Umbilical cord (tissue), 2 donors: ENCODE data around the gene DNAH2. TPM values are rescaled to one million over a fixed set of nuclear protein-coding genes. Genes with fewer than 3 reads are reported as not detected.
A peak's percentile ranks its signal among the peaks of the same experiment; 100 is the strongest.

ENCODE experiments used
- DNase-seq: peaks from one replicate; pipeline ENCODE4 v3.0.0-alpha.2; 2015; ENCODE audit warnings: low spot score
- total RNA-seq: library from RNA; depleted of rRNA; stranded (reverse); fragments of >200 nt; gene quantifications from one replicate; pipeline ENCODE4 v1.2.3, GENCODE V29; 2014; ENCODE audit warnings: low replicate concordance; ENCODE audit not compliant: insufficient read depth

DNAH2 gene
- not detected for total RNA-seq

GRCh38 chr17:7716901-7717755 is at the start of gene DNAH2:
TSS of gene DNAH2 (plus strand) at chr17:7717744. CDS start at chr17:7719735, 1,991 bp downstream.
- DNase-seq, result peak; percentile 96

GRCh38 chr17:7668482-7668881 is 49.1 kb upstream of the DNAH2 start:
- DNase-seq, result no peak

- DNase-seq, result no peak
Measured at GRCh38 chr17:7673239-7673638, 44.3 kb upstream of the DNAH2 start.

DNA sequence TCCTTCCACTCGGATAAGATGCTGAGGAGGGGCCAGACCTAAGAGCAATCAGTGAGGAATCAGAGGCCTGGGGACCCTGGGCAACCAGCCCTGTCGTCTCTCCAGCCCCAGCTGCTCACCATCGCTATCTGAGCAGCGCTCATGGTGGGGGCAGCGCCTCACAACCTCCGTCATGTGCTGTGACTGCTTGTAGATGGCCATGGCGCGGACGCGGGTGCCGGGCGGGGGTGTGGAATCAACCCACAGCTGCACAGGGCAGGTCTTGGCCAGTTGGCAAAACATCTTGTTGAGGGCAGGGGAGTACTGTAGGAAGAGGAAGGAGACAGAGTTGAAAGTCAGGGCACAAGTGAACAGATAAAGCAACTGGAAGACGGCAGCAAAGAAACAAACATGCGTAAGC is 42.6 kb upstream of the DNAH2 start:
- DNase-seq, result no peak

- no peak for DNase-seq
Measured at GRCh38 chr17:7676533-7676932, 41.0 kb upstream of the DNAH2 start.

DNA sequence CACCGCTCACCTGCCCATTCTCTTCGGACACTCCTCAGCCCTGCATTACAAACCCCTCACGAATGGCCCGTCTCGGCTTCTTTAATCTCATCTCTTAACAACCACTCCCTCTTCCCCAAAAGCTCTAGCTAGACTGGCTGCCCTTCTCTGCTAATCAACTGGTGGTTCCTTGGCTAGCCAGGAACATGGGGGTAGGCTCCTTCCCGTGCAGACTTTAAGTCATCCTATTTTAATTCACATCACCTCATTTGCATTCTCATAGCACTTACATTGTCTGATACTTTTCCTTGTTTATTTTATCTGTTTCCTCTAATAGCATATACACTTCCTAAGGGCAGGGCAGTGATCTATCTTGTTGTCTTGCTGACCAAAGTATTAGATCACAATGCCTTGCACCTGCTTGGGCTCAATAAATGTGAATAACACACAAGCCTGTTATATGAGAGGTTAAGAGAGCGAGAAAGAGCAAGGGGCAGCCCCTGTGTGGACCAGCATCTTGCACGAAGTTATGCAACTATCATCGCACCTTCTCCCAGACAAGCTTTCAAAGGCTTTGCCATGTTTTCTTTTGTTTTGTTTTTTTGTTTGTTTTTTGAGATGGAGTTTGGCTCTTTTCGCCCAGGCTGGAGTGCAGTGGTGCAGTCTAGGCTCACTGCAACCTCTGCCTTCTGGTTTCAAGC is 40.0 kb upstream of the DNAH2 start:
- DNase-seq, result no peak

DNA sequence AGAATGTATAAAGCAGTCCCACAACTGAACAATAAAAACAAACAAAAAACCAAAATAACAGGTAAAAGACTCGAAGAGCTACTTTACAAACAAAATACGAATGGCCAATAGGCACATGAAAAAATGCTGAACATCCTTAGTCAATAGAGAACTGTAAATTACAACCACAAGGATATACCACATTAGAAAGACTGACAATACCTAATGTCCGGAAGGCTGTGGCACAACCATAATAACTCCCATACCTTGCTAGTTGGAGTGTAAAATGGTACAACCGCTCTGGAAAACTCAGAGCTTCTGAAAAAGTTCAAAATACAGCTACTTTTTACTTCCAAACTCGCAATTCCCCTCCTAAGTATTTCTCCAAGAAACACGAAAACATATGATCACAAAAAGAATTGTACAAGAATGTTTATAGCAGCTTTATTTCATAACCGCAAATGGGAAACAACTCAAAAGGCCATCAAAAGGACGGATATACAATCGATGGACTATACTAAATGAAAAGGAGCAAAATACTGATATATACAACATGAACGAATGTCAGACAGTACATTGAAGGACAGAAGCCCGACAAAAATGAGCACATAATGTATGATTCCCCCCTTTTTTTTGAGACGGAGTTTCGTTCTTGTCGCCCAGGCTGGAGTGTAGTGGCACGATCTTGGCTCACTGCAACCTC is 32.6 kb upstream of the DNAH2 start:
- DNase-seq, result no peak

- peak; percentile 97 for DNase-seq
Measured at GRCh38 chr17:7685533-7686221, 31.9 kb upstream of the DNAH2 start.

- DNase-seq, result peak; percentile 94
Measured at GRCh38 chr17:7686222-7687071, 31.1 kb upstream of the DNAH2 start.

GRCh38 chr17:7687072-7687907 is 30.3 kb upstream of the DNAH2 start, which contains the start of gene TP53:
TSS of gene TP53 (minus strand) at chr17:7687490. CDS start at chr17:7676594, 10,896 bp downstream.
- DNase-seq, result peak; percentile 97

DNA sequence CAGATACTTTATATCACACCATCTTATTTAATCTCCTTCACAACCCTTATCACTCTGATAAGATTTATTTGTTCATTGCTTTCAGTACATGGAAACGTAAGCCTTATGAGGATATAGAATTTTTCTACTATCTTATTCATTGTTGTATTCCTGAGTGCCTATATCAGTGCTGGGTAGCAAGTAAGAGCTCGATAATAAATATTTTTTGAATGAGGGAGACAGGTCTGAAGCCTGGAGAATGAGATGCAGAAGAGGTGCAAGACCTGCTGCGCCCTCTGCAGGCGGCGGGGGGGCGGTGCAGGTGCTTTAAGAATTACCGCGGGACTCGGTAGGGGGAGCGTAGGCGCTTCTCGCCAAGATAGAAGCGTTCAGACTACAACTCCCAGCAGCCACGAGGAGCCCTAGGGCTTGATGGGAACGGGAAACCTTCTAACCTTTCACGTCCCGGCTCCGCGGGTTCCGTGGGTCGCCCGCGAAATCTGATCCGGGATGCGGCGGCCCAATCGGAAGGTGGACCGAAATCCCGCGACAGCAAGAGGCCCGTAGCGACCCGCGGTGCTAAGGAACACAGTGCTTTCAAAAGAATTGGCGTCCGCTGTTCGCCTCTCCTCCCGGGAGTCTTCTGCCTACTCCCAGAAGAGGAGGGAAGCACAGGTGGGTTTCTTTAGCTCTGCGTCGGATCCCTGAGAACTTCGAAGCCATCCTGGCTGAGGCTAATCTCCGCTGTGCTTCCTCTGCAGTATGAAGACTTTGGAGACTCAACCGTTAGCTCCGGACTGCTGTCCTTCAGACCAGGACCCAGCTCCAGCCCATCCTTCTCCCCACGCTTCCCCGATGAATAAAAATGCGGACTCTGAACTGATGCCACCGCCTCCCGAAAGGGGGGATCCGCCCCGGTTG is 29.4 kb upstream of the DNAH2 start, which contains the start of gene WRAP53:
Gene WRAP53 (plus strand): TSS at position 570 of the 900 bp plus-strand sequence. CDS start 172 bp downstream, at position 742.
- DNase-seq, result peak; percentile 100

DNA sequence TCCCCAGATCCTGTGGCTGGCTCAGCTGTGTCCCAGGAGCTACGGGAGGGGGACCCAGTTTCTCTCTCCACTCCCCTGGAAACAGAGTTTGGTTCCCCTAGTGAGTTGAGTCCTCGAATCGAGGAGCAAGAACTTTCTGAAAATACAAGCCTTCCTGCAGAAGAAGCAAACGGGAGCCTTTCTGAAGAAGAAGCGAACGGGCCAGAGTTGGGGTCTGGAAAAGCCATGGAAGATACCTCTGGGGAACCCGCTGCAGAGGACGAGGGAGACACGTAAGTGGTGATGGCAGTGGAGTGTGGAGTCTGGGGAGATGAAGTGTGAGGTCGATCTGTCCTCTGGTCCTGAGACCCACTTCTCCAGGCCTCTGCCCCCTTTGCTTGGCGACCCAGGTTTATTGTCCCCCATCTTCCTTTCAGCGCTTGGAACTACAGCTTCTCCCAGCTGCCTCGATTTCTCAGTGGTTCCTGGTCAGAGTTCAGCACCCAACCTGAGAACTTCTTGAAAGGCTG is 28.7 kb upstream of the DNAH2 start:
- DNase-seq, result no peak

DNA sequence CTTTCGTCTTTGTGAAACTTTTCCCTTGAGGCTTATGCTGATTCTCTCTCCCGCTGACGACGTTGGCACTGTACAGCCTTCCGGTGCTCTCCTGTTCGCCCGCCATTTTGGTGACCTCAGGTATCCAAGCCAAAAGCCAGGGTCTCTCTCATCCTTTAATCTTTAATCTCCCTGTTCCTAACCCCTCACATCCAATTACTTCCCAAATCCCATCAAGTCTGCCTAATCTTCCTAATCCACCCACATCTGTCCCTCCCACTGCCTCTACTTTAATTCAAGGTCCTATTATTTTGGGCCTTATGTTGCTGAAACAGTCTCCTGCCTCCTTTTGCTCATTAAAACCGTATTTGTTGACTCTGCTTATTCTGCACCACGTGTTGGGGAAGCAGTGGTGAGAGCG is 22.0 kb upstream of the DNAH2 start:
- DNase-seq, result no peak

GRCh38 chr17:7697828-7698588 is 19.5 kb upstream of the DNAH2 start:
- no peak for DNase-seq

- DNase-seq, result no peak
Measured at GRCh38 chr17:7700510-7700909, 17.0 kb upstream of the DNAH2 start.

DNA sequence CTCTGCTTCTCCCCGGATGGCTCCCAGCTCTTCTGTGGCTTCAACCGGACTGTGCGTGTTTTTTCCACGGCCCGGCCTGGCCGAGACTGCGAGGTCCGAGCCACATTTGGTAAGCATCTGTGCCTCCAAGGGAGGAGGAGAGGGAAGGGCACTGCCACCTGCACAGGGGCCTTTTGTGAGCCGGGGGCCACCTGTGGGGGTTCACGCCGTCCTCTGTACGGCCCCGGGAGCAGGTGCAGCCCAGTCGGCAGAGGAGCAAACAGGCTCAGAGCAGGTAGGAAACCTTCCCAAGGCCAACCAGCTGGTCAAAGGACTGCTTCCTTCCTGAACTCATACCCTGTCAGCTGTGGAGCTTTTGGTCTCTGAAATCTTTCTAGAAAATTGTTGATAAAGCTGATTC is 15.9 kb upstream of the DNAH2 start:
- DNase-seq, result no peak

- no peak for DNase-seq
Measured at GRCh38 chr17:7702776-7703175, 14.8 kb upstream of the DNAH2 start.
